ENCODE results near the gene ULK2. TPM values are rescaled to one million over a fixed set of nuclear protein-coding genes. Genes with fewer than 3 reads are reported as not detected.

Gene ULK2
- total and polyA plus RNA-seq, 2 of the 13 experiments (the other 11 are each of a cell fraction or from before 2014, with no cell fraction given), result 0.01 TPM; not detected in 1

DNA sequence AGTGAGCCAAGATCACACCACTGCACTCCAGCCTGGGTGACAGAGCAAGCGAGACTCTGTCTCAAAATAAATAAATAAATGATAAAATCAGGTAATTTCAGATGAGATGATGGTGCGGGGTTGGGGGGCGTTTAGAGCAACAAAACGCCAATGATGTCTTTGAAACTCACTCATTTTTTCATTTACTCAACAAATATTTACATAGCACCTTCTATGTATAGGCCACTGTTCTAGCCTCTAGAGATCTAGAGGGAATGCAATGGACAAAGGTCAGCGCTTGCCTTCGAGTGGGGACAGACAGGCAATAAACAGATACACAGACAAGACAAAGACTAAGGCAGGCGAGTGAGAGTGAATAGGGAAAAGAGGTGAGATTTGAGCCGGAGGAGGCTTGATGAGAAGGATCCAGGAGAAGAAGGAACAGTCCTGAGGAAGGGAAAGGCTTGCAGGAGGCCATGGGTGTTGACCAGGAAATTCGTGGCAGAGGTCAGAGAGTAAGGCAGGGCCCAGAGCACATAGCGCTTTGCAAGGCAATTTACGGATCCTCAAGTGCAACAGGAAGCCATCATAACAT, 133.7 kb downstream of the ULK2 start (continued):
- TF ChIP-seq ZSCAN9 (CRISPR knock-in tag; IDR thresholded peaks at IDR 0.05; ENCODE audit: borderline replicate concordance) (peak; percentile 50; the same call in 1 of the 2 replicates), PTBP1 (IDR thresholded peaks at IDR 0.05; ENCODE audit: low read depth, low read length, poor library complexity, severe bottlenecking) (no peak), SOX6 (IDR thresholded peaks at IDR 0.05) (no peak), SOX6 (CRISPR knock-in tag; IDR thresholded peaks at IDR 0.05) (peak; percentile 95), RCOR2 (CRISPR knock-in tag; IDR thresholded peaks at IDR 0.05) (peak; percentile 41; the same call in 1 of the 2 replicates), ZNF746 (CRISPR knock-in tag; IDR thresholded peaks at IDR 0.05) (no peak), XRCC5 (optimal IDR thresholded peaks at IDR 0.05; ENCODE audit: low read length) (peak; percentile 14), KDM6A (CRISPR knock-in tag; IDR thresholded peaks at IDR 0.05; ENCODE audit: low read depth) (peak; percentile 85), ZKSCAN8 (CRISPR knock-in tag; IDR thresholded peaks at IDR 0.05; ENCODE audit: borderline replicate concordance) (peak; percentile 21; the same call in 1 of the 2 replicates), CCDC6 (CRISPR knock-in tag; IDR thresholded peaks at IDR 0.05) (no peak), ZNF644 (CRISPR knock-in tag; IDR thresholded peaks at IDR 0.05; ENCODE audit: low read depth) (peak; percentile 43; the same call in 1 of the 2 replicates), ZSCAN29 (CRISPR knock-in tag; conservative IDR thresholded peaks at IDR 0.05) (no peak), SOX5 (CRISPR knock-in tag; IDR thresholded peaks at IDR 0.05; ENCODE audit: borderline replicate concordance) (peak; percentile 96), FOSL2 (CRISPR knock-in tag; IDR thresholded peaks at IDR 0.05) (peak; percentile 62), ONECUT2 (CRISPR knock-in tag; IDR thresholded peaks at IDR 0.05) (peak; percentile 40; the same call in 1 of the 2 replicates), YEATS4 (CRISPR knock-in tag; IDR thresholded peaks at IDR 0.05; ENCODE audit: borderline replicate concordance) (no peak), SAP130 (CRISPR knock-in tag; IDR thresholded peaks at IDR 0.05; ENCODE audit: low read depth) (peak; percentile 69), TARDBP (CRISPR knock-in tag; IDR thresholded peaks at IDR 0.05) (peak; percentile 86), HDAC2 (CRISPR knock-in tag; IDR thresholded peaks at IDR 0.05) (peak; percentile 89), ZNF124 (CRISPR knock-in tag; IDR thresholded peaks at IDR 0.05) (0 out of 2 replicates have a peak, but pooled peaks have one; percentile 35), HNF4A (CRISPR knock-in tag; IDR thresholded peaks at IDR 0.05) (peak; percentile 91), NCOR1 (IDR thresholded peaks at IDR 0.05; ENCODE audit: borderline replicate concordance, low read length) (peak; percentile 83; the same call in 1 of the 2 replicates), PHF5A (CRISPR knock-in tag; IDR thresholded peaks at IDR 0.05; ENCODE audit: low read depth, unreplicated experiment) (peak; percentile 33)
- TF ChIP-seq, protein P1, sequence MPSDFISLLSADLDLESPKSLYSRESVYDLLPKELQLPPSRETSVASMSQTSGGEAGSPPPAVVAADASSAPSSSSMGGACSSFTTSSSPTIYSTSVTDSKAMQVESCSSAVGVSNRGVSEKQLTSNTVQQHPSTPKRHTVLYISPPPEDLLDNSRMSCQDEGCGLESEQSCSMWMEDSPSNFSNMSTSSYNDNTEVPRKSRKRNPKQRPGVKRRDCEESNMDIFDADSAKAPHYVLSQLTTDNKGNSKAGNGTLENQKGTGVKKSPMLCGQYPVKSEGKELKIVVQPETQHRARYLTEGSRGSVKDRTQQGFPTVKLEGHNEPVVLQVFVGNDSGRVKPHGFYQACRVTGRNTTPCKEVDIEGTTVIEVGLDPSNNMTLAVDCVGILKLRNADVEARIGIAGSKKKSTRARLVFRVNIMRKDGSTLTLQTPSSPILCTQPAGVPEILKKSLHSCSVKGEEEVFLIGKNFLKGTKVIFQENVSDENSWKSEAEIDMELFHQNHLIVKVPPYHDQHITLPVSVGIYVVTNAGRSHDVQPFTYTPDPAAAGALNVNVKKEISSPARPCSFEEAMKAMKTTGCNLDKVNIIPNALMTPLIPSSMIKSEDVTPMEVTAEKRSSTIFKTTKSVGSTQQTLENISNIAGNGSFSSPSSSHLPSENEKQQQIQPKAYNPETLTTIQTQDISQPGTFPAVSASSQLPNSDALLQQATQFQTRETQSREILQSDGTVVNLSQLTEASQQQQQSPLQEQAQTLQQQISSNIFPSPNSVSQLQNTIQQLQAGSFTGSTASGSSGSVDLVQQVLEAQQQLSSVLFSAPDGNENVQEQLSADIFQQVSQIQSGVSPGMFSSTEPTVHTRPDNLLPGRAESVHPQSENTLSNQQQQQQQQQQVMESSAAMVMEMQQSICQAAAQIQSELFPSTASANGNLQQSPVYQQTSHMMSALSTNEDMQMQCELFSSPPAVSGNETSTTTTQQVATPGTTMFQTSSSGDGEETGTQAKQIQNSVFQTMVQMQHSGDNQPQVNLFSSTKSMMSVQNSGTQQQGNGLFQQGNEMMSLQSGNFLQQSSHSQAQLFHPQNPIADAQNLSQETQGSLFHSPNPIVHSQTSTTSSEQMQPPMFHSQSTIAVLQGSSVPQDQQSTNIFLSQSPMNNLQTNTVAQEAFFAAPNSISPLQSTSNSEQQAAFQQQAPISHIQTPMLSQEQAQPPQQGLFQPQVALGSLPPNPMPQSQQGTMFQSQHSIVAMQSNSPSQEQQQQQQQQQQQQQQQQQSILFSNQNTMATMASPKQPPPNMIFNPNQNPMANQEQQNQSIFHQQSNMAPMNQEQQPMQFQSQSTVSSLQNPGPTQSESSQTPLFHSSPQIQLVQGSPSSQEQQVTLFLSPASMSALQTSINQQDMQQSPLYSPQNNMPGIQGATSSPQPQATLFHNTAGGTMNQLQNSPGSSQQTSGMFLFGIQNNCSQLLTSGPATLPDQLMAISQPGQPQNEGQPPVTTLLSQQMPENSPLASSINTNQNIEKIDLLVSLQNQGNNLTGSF (CRISPR knock-in tag; IDR thresholded peaks at IDR 0.05), result no peak
- TF ChIP-seq, protein P2, sequence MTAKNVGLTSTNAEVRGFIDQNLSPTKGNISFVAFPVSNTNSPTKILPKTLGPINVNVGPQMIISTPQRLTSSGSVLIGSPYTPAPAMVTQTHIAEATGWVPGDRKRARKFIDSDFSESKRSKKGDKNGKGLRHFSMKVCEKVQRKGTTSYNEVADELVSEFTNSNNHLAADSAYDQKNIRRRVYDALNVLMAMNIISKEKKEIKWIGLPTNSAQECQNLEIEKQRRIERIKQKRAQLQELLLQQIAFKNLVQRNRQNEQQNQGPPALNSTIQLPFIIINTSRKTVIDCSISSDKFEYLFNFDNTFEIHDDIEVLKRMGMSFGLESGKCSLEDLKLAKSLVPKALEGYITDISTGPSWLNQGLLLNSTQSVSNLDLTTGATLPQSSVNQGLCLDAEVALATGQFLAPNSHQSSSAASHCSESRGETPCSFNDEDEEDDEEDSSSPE (CRISPR knock-in tag; IDR thresholded peaks at IDR 0.05), result 0 out of 2 replicates have a peak, but pooled peaks have one; percentile 21
- TF ChIP-seq, protein P3, sequence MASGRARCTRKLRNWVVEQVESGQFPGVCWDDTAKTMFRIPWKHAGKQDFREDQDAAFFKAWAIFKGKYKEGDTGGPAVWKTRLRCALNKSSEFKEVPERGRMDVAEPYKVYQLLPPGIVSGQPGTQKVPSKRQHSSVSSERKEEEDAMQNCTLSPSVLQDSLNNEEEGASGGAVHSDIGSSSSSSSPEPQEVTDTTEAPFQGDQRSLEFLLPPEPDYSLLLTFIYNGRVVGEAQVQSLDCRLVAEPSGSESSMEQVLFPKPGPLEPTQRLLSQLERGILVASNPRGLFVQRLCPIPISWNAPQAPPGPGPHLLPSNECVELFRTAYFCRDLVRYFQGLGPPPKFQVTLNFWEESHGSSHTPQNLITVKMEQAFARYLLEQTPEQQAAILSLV (CRISPR knock-in tag; IDR thresholded peaks at IDR 0.05; ENCODE audit: borderline replicate concordance), result no peak

All from HepG2 (cell line).